ENCODE measurements around the gene C19orf33.

- no peak for TF ChIP-seq POLR2A (IDR thresholded peaks at IDR 0.05)
- TF ChIP-seq POLR2AphosphoS5 (IDR thresholded peaks at IDR 0.05) = no peak
- no peak for TF ChIP-seq CTCF (IDR thresholded peaks at IDR 0.05)
These were observed 16.4 kb upstream of the C19orf33 start for GRCh38 chr19:38287604-38288003.
